Thoracic aorta (tissue), 2 donors: ENCODE measurements around the gene CACNG4. TPM values are rescaled to one million over a fixed set of nuclear protein-coding genes. Genes with fewer than 3 reads are reported as not detected.
A peak's percentile ranks its signal among the peaks of the same experiment; 100 is the strongest.

Experiments used
- ATAC-seq: fragments of 150-250 bp; one replicate; pipeline ENCODE4 v1.8.0; 2017; ENCODE audit warnings: low read depth; ENCODE audit not compliant: insufficient number of reproducible peaks, low FRiP score
- DNase-seq: peaks from one replicate; pipeline ENCODE4 v3.0.0-alpha.2; 2020; ENCODE audit warnings: low spot score
- H3K27ac ChIP-seq, 2 donors: fragments of 200-600 bp; sonication (generic); 1 replicate in 1 of 2; 2 replicates in 1 of 2; pipeline ENCODE4 v1.5.1; 2016; ENCODE audit warnings: mild to moderate bottlenecking in 2 of 2, moderate library complexity in 2 of 2
- H3K27me3 ChIP-seq: fragments of 200-600 bp; sonication (generic); replicated peaks from 2 replicates; pipeline ENCODE4 v1.6.0; 2016; ENCODE audit warnings: mild to moderate bottlenecking; ENCODE audit not compliant: insufficient read depth
- H3K36me3 ChIP-seq: fragments of 200-600 bp; sonication (generic); one replicate; pipeline ENCODE4 v1.5.1; 2016
- H3K4me1 ChIP-seq, 2 donors: fragments of 200-600 bp; sonication (generic); 1 replicate in 1 of 2; 2 replicates in 1 of 2; pipeline versions ENCODE4 v1.5.1 to v1.6.0; 2016; ENCODE audit warnings: low read depth in 2 of 2, mild to moderate bottlenecking in 1 of 2; ENCODE audit not compliant: control insufficient read depth in 1 of 2
- H3K4me3 ChIP-seq: fragments of 200-600 bp; sonication (generic); 2 replicates; pipeline ENCODE4 v1.5.1; 2016; ENCODE audit warnings: mild to moderate bottlenecking
- H3K9me3 ChIP-seq: fragments of 200-600 bp; sonication (generic); 2 replicates; pipeline ENCODE4 v1.5.1; 2016
- CTCF ChIP-seq: fragments of 200-600 bp; sonication (generic); IDR thresholded peaks from one replicate; pipeline ENCODE4 v1.5.1; 2019; ENCODE audit warnings: antibody characterized with exemption
- total RNA-seq, 2 donors: library from RNA; depleted of rRNA; stranded (reverse); fragments of >200 nt; gene quantifications; one replicate each; pipeline versions ENCODE4 v1.1.0 to v1.2.3, GENCODE V29; 2016

Gene CACNG4
- total RNA-seq, 2 donors from 2014 or later, result not detected

- Histone ChIP-seq H3K27me3 (no peaks in the 10 kb centered on the region), H3K27ac (no peak overlapping the region)
Measured at GRCh38 chr17:66963521-66963908, 992 bp upstream of the CACNG4 start.

GRCh38 chr17:66964930-66965800 lies 658 bp downstream of the CACNG4 start:
- no peak overlapping the region for H3K27ac ChIP-seq
- H3K4me3 ChIP-seq, result peak overlapping the region; percentile 66
- DNase-seq, result no peak
- H3K36me3 ChIP-seq, result no peaks in the 10 kb centered on the region
- H3K4me1 ChIP-seq, result peaks cover 6 to 8% of the 10 kb centered on the region in 2 donors
- H3K9me3 ChIP-seq, result no peaks in the 10 kb centered on the region
- no peak for ATAC-seq
- TF ChIP-seq CTCF, result no peak
- no peaks in the 10 kb centered on the region for H3K27me3 ChIP-seq

More at GRCh38 chr17:66963521-66963908, 992 bp upstream of the CACNG4 start:
- Histone ChIP-seq H3K4me3 (no peak overlapping the region), H3K36me3 (no peaks in the 10 kb centered on the region), H3K4me1 (peaks cover 6 to 8% of the 10 kb centered on the region in 2 donors), H3K9me3 (no peaks in the 10 kb centered on the region)
- DNase-seq, result no peak
- no peak for TF ChIP-seq CTCF
- ATAC-seq, result no peak

GRCh38 chr17:66965801-66966262 lies 1.3 kb downstream of the CACNG4 start:
- Histone ChIP-seq H3K27me3 (no peaks in the 10 kb centered on the region), H3K9me3 (no peaks in the 10 kb centered on the region), H3K4me1 (peaks cover 6 to 8% of the 10 kb centered on the region in 2 donors), H3K4me3 (peak overlapping the region; percentile 66), H3K27ac (no peak overlapping the region), H3K36me3 (no peaks in the 10 kb centered on the region)
- no peak for TF ChIP-seq CTCF
- ATAC-seq (no peak), DNase-seq (no peak)

- Histone ChIP-seq H3K27ac (no peak overlapping the region), H3K9me3 (no peaks in the 10 kb centered on the region), H3K4me1 (peaks cover 6 to 8% of the 10 kb centered on the region in 2 donors), H3K4me3 (peak overlapping the region; percentile 66), H3K36me3 (no peaks in the 10 kb centered on the region), H3K27me3 (no peaks in the 10 kb centered on the region)
- ATAC-seq (no peak), DNase-seq (no peak)
- no peak for TF ChIP-seq CTCF
Measured at GRCh38 chr17:66966298-66966697, 1.8 kb downstream of the CACNG4 start.

- ATAC-seq (no peak), DNase-seq (no peak)
- Histone ChIP-seq H3K36me3 (no peaks in the 10 kb centered on the region), H3K4me1 (peaks cover 6 to 8% of the 10 kb centered on the region in 2 donors), H3K4me3 (no peak overlapping the region), H3K9me3 (no peaks in the 10 kb centered on the region), H3K27me3 (no peaks in the 10 kb centered on the region), H3K27ac (no peak overlapping the region)
- no peak for TF ChIP-seq CTCF
Measured at GRCh38 chr17:66966704-66967418, 2.4 kb downstream of the CACNG4 start.
